HG03280 (cell line): ENCODE measurements around the gene TSPAN15.
A peak's percentile ranks its signal among the peaks of the same experiment; 100 is the strongest.

Experiments used
- ATAC-seq: cut with Tn5 transposase; IDR thresholded peaks from one replicate; pipeline ENCODE4 v1.9.1; 2021; ENCODE audit warnings: mild to moderate bottlenecking, moderate library complexity; ENCODE audit not compliant: unreplicated experiment

Gene TSPAN15

GRCh38 chr10:69451209-69451783 lies at the start of gene TSPAN15:
Gene TSPAN15, plus strand, starts transcription at chr10:69451465. Its CDS starts 130 bp downstream, at chr10:69451595.
- ATAC-seq: peak; percentile 80

GRCh38 chr10:69402386-69402785 lies 48.9 kb upstream of the TSPAN15 start:
- ATAC-seq: no peak

- no peak for ATAC-seq
These were observed 48.2 kb upstream of the TSPAN15 start for GRCh38 chr10:69403066-69403465.

GRCh38 chr10:69403519-69403918 lies 47.7 kb upstream of the TSPAN15 start:
- no peak for ATAC-seq

GRCh38 chr10:69404786-69405185 lies 46.5 kb upstream of the TSPAN15 start:
- ATAC-seq: no peak

GRCh38 chr10:69405221-69405620 lies 46.0 kb upstream of the TSPAN15 start:
- no peak for ATAC-seq

- no peak for ATAC-seq
These were observed 44.9 kb upstream of the TSPAN15 start for GRCh38 chr10:69406302-69406811.

GRCh38 chr10:69406816-69407580 lies 44.3 kb upstream of the TSPAN15 start:
- ATAC-seq: no peak

- ATAC-seq: no peak
These were observed 43.5 kb upstream of the TSPAN15 start for GRCh38 chr10:69407621-69408301.

GRCh38 chr10:69408318-69409175 lies 42.7 kb upstream of the TSPAN15 start:
- ATAC-seq: peak; percentile 79

GRCh38 chr10:69409176-69409495 lies 42.1 kb upstream of the TSPAN15 start:
- no peak for ATAC-seq

GRCh38 chr10:69409968-69410367 lies 41.3 kb upstream of the TSPAN15 start:
- ATAC-seq: no peak

GRCh38 chr10:69410487-69410886 lies 40.8 kb upstream of the TSPAN15 start:
- ATAC-seq: no peak

- no peak for ATAC-seq
These were observed 39.8 kb upstream of the TSPAN15 start for GRCh38 chr10:69411476-69411875.

- no peak for ATAC-seq
These were observed 39.0 kb upstream of the TSPAN15 start for GRCh38 chr10:69412232-69412790.

GRCh38 chr10:69413221-69413865 lies 37.9 kb upstream of the TSPAN15 start:
- no peak for ATAC-seq

- no peak for ATAC-seq
These were observed 36.9 kb upstream of the TSPAN15 start for GRCh38 chr10:69414036-69415018.

- ATAC-seq: no peak
These were observed 36.2 kb upstream of the TSPAN15 start for GRCh38 chr10:69415049-69415448.

GRCh38 chr10:69415951-69416350 lies 35.3 kb upstream of the TSPAN15 start:
- no peak for ATAC-seq
